LNCaP clone FGC (cell line): ENCODE measurements around the gene CCL16.

ENCODE experiments used
- DNase-seq: peaks from one replicate; pipeline ENCODE4 v3.0.0-alpha.2; 2011; ENCODE audit warnings: low read depth
- H3K4me3 ChIP-seq: 2 replicates; pipeline ENCODE4 v1.5.1; 2011; ENCODE audit warnings: mild to moderate bottlenecking, low read depth, low read length, control low read depth
- CTCF ChIP-seq: IDR thresholded peaks from 2 replicates; pipeline ENCODE4 v1.5.1; 2012; ENCODE audit warnings: mild to moderate bottlenecking; ENCODE audit not compliant: control insufficient read depth, insufficient read depth; ENCODE audit errors: extremely low read depth

Gene CCL16

GRCh38 chr17:35930211-35931065 is 50.9 kb downstream of the CCL16 start, which contains the start of gene RDM1:
RDM1 (minus strand) TSS chr17:35930773; CDS start chr17:35930727, 46 bp downstream.
- peak; percentile 33 for DNase-seq
- no peak for TF ChIP-seq CTCF
- H3K4me3 ChIP-seq: peak within 1 kb of the TSS; percentile 77

GRCh38 chr17:35927714-35928113 is 53.6 kb downstream of the CCL16 start:
- no peak for TF ChIP-seq CTCF
- DNase-seq: no peak
- H3K4me3 ChIP-seq: no peak overlapping the region
